Osteocyte (in vitro differentiated cells): ENCODE data around the gene TESK2. TPM values are rescaled to one million over a fixed set of nuclear protein-coding genes. Genes with fewer than 3 reads are reported as not detected.
"Not testable (repeated sequence)": the region's sequence is repeated elsewhere in the genome, so short reads cannot be mapped to it uniquely, and the experiment has no call there.

Source experiments
- DNase-seq: peaks from one replicate; pipeline ENCODE4 v3.0.0; 2021; ENCODE audit warnings: mixed read lengths; ENCODE audit not compliant: unreplicated experiment; ENCODE audit errors: extremely low spot score
- H3K27ac Mint-ChIP-seq: one replicate; pipeline ENCODE4 v1.8.0; 2021; ENCODE audit warnings: mild to moderate bottlenecking, mixed read lengths; ENCODE audit not compliant: unreplicated experiment
- H3K27me3 Mint-ChIP-seq: one replicate; pipeline ENCODE4 v1.8.0; 2021; ENCODE audit warnings: mixed read lengths; ENCODE audit not compliant: unreplicated experiment
- H3K36me3 Mint-ChIP-seq: one replicate; pipeline ENCODE4 v1.8.0; 2021; ENCODE audit warnings: mixed read lengths; ENCODE audit not compliant: unreplicated experiment
- H3K4me1 Mint-ChIP-seq: one replicate; pipeline ENCODE4 v1.8.0; 2021; ENCODE audit warnings: mixed read lengths; ENCODE audit not compliant: unreplicated experiment
- H3K4me3 Mint-ChIP-seq: one replicate; pipeline ENCODE4 v1.8.0; 2021; ENCODE audit warnings: mild to moderate bottlenecking, moderate library complexity, mixed read lengths; ENCODE audit not compliant: unreplicated experiment
- H3K9me3 Mint-ChIP-seq: one replicate; pipeline ENCODE4 v1.8.0; 2021; ENCODE audit warnings: mixed read lengths; ENCODE audit not compliant: unreplicated experiment
- total RNA-seq: library from RNA; stranded (reverse); gene quantifications from 2 replicates; pipeline ENCODE4 v1.2.1, GENCODE V29; 2021
- TF ChIP-seq, protein P1 (sequence below): fragments of 200-600 bp; sonication (generic); IDR thresholded peaks from 2 replicates; pipeline ENCODE4 v1.5.0; 2021; ENCODE audit warnings: antibody characterized with exemption, mild to moderate bottlenecking, moderate library complexity

Gene TESK2
- total RNA-seq, 1 donor from 2014 or later: 2.7 TPM

DNA sequence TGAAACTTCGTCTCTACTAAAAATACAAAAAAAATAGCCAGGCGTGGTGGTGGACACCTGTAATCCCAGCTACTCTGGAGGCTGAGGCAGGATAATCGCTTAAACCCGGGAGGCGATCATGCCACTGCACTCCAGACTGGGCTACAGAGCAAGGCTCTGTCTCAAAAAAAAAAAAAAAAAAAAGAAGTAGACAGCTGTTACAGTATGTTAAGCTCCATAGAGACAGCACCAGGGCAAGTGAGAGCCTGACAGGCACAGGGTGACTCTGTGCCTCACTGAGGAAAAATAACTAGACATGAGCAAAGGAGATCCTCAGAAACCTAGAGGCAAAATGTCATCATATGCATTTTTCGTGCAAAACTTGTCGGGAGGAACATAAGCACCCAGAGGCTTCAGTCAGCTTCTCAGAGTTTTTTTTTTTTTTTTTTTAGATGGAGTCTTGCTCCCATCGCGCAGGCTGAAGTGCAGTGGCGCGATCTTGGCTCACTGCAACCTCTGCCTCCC lies 39.7 kb upstream of the TESK2 start:
- Mint-ChIP-seq H3K27ac (no peak overlapping the region), H3K27me3 (peaks cover 2% of the 10 kb centered on the region), H3K36me3 (no peaks in the 10 kb centered on the region), H3K9me3 (no peaks in the 10 kb centered on the region), H3K4me3 (no peak overlapping the region), H3K4me1 (peaks cover 2% of the 10 kb centered on the region)
- DNase-seq: no peak
- TF ChIP-seq, protein P1, sequence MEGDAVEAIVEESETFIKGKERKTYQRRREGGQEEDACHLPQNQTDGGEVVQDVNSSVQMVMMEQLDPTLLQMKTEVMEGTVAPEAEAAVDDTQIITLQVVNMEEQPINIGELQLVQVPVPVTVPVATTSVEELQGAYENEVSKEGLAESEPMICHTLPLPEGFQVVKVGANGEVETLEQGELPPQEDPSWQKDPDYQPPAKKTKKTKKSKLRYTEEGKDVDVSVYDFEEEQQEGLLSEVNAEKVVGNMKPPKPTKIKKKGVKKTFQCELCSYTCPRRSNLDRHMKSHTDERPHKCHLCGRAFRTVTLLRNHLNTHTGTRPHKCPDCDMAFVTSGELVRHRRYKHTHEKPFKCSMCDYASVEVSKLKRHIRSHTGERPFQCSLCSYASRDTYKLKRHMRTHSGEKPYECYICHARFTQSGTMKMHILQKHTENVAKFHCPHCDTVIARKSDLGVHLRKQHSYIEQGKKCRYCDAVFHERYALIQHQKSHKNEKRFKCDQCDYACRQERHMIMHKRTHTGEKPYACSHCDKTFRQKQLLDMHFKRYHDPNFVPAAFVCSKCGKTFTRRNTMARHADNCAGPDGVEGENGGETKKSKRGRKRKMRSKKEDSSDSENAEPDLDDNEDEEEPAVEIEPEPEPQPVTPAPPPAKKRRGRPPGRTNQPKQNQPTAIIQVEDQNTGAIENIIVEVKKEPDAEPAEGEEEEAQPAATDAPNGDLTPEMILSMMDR: no peak

DNA sequence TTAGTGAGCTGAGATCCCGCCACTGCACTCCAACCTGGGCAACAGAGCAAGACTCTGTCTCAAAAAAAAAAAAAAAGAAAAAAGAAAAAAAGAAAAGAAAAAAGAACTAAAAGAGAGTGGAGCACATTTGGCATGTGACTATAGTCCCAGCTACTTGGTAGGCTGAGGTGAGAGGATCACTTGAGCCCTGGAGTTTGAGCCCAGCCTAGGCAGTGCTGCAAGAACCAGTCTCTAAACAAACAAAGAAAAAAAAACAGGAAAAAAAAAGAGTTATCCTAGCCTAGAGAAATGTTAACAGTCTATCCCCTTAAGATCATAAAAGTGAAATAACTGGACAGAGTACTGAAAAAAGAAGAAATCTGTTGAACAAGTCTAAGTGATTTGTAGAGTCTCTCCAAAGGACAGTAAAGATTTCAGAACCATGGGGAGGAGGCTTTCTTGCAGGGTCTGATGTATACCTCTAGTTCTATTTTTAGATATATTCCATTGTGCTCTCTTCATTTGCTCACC lies 35.2 kb upstream of the TESK2 start:
- Mint-ChIP-seq H3K27me3 (no peaks in the 10 kb centered on the region), H3K27ac (peak overlapping the region; percentile 12), H3K36me3 (no peaks in the 10 kb centered on the region), H3K9me3 (no peaks in the 10 kb centered on the region), H3K4me3 (no peak overlapping the region), H3K4me1 (peaks cover 12% of the 10 kb centered on the region)
- TF ChIP-seq, protein P1: no peak
- DNase-seq: no peak

DNA sequence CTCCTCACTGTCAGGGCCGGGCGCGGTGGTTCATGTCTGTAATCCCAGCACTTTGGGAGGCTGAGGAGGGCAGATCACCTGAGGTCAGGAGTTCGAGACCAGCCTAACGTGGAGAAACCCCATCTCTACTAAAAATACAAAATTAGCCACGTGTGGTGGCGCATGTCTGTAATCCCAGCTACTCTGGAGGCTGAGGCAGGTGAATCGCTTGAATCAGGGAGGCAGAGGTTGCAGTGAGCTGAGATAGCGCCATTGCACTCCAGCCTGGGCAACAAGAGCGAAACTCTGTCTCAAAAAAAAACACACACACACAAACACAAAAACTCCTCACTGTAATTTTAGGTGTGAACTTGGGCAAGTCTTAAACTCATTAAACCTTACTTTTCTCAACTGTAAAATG lies 33.0 kb upstream of the TESK2 start:
- H3K4me1 Mint-ChIP-seq: peaks cover 25% of the 10 kb centered on the region
- not testable (repeated sequence) for H3K27ac Mint-ChIP-seq, DNase-seq, H3K36me3 Mint-ChIP-seq, H3K27me3 Mint-ChIP-seq, H3K4me3 Mint-ChIP-seq, H3K9me3 Mint-ChIP-seq

DNA sequence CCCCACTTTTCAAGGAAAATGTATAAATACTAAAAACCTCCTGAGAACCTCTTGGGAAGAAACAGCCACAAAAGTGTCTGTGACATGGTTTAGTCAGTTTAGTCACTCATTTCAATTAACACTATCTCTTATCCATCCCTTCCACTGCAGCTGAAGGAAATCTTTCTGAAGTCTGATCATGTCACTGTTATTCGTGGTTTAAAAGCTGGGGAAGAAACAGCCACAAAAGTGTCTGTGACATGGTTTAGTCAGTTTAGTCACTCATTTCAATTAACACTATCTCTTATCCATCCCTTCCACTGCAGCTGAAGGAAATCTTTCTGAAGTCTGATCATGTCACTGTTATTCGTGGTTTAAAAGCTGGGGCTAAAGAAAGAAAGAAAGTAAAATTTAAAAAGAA lies 32.6 kb upstream of the TESK2 start:
- DNase-seq, H3K4me3 Mint-ChIP-seq, H3K27me3 Mint-ChIP-seq, H3K36me3 Mint-ChIP-seq, H3K9me3 Mint-ChIP-seq: not testable (repeated sequence)
- H3K27ac Mint-ChIP-seq: peak overlapping the region; percentile 99
- peaks cover 29% of the 10 kb centered on the region for H3K4me1 Mint-ChIP-seq

DNA sequence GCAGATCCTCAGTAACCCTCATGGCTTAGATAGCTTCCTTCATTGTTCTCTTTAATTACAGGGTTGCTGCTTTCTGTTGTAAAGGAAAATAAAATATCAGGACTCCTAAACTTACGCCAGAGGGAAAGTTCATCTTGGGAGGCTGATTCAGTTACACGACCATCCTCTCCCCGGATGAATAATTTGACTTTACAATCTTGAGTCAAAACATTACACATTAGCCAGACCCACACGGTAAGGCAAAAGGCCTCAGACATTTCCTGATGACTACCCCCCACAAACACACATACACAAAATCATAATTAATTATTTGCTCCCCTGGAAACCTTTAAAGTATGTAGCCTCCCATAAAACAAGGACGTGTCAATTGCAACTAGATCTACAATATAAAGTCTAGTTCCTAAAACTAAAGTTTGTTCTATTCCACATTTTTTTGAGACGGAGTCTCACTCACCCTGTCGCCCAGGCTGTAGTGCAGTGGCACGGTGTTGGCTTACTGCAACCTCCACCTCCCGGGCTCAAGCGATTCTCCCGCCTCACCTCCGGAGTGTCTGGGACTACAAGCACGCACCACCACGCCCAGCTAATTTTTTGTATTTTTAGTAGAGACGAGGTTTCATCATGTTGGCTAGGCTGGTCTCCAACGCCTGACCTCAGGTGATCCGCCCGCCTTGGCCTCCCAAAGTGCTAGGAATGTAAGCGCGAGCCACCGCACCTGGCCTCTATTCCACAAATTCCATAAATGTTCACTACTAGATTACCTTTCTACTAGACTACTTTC lies 31.6 kb upstream of the TESK2 start:
- Mint-ChIP-seq H3K4me3 (peak overlapping the region; percentile 95), H3K27me3 (no peaks in the 10 kb centered on the region), H3K4me1 (peaks cover 31% of the 10 kb centered on the region), H3K36me3 (no peaks in the 10 kb centered on the region), H3K9me3 (no peaks in the 10 kb centered on the region), H3K27ac (peak overlapping the region; percentile 99)
- DNase-seq: no peak
- TF ChIP-seq, protein P1: no peak
